ENCODE data around the gene IMMP2L. TPM values are rescaled to one million over a fixed set of nuclear protein-coding genes. Genes with fewer than 3 reads are reported as not detected.

Gene IMMP2L
- total and polyA plus RNA-seq, 2 of the 8 experiments (the other 6 are each of a cell fraction or from before 2014, with no cell fraction given) = 2.3 to 10.1 TPM

DNA sequence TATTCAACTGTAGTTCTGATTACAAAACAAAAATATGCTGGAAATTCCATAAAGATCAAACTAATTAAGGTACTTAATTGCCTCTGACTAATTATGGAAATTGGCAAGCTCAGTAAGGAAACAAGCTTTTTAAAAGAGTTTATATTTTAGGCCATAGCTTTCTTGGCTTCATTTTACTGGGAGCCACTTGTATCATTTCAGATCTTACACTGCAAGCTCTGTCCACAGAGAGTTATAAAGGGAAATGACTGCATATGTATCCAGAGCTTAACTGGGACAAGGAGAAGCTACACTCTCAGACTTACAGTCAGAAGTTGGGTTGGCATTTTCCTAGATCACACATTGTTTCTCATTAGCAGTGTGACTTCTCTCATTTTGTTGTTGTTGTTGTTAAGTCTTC is 379.0 kb downstream of the IMMP2L start (continued):
- TF ChIP-seq CTBP2 (IDR thresholded peaks at IDR 0.05; ENCODE audit: borderline replicate concordance, insufficient read depth, insufficient read length, low read length) (no peak), ASH2L (IDR thresholded peaks at IDR 0.05; ENCODE audit: low read length) (no peak), CBX5 (IDR thresholded peaks at IDR 0.05; ENCODE audit: low read depth, low read length) (no peak), BACH1 (IDR thresholded peaks at IDR 0.05; ENCODE audit: low read length) (no peak), CEBPB (IDR thresholded peaks at IDR 0.05; ENCODE audit: low read depth, low read length) (no peak)
- TF ChIP-seq, protein P1, sequence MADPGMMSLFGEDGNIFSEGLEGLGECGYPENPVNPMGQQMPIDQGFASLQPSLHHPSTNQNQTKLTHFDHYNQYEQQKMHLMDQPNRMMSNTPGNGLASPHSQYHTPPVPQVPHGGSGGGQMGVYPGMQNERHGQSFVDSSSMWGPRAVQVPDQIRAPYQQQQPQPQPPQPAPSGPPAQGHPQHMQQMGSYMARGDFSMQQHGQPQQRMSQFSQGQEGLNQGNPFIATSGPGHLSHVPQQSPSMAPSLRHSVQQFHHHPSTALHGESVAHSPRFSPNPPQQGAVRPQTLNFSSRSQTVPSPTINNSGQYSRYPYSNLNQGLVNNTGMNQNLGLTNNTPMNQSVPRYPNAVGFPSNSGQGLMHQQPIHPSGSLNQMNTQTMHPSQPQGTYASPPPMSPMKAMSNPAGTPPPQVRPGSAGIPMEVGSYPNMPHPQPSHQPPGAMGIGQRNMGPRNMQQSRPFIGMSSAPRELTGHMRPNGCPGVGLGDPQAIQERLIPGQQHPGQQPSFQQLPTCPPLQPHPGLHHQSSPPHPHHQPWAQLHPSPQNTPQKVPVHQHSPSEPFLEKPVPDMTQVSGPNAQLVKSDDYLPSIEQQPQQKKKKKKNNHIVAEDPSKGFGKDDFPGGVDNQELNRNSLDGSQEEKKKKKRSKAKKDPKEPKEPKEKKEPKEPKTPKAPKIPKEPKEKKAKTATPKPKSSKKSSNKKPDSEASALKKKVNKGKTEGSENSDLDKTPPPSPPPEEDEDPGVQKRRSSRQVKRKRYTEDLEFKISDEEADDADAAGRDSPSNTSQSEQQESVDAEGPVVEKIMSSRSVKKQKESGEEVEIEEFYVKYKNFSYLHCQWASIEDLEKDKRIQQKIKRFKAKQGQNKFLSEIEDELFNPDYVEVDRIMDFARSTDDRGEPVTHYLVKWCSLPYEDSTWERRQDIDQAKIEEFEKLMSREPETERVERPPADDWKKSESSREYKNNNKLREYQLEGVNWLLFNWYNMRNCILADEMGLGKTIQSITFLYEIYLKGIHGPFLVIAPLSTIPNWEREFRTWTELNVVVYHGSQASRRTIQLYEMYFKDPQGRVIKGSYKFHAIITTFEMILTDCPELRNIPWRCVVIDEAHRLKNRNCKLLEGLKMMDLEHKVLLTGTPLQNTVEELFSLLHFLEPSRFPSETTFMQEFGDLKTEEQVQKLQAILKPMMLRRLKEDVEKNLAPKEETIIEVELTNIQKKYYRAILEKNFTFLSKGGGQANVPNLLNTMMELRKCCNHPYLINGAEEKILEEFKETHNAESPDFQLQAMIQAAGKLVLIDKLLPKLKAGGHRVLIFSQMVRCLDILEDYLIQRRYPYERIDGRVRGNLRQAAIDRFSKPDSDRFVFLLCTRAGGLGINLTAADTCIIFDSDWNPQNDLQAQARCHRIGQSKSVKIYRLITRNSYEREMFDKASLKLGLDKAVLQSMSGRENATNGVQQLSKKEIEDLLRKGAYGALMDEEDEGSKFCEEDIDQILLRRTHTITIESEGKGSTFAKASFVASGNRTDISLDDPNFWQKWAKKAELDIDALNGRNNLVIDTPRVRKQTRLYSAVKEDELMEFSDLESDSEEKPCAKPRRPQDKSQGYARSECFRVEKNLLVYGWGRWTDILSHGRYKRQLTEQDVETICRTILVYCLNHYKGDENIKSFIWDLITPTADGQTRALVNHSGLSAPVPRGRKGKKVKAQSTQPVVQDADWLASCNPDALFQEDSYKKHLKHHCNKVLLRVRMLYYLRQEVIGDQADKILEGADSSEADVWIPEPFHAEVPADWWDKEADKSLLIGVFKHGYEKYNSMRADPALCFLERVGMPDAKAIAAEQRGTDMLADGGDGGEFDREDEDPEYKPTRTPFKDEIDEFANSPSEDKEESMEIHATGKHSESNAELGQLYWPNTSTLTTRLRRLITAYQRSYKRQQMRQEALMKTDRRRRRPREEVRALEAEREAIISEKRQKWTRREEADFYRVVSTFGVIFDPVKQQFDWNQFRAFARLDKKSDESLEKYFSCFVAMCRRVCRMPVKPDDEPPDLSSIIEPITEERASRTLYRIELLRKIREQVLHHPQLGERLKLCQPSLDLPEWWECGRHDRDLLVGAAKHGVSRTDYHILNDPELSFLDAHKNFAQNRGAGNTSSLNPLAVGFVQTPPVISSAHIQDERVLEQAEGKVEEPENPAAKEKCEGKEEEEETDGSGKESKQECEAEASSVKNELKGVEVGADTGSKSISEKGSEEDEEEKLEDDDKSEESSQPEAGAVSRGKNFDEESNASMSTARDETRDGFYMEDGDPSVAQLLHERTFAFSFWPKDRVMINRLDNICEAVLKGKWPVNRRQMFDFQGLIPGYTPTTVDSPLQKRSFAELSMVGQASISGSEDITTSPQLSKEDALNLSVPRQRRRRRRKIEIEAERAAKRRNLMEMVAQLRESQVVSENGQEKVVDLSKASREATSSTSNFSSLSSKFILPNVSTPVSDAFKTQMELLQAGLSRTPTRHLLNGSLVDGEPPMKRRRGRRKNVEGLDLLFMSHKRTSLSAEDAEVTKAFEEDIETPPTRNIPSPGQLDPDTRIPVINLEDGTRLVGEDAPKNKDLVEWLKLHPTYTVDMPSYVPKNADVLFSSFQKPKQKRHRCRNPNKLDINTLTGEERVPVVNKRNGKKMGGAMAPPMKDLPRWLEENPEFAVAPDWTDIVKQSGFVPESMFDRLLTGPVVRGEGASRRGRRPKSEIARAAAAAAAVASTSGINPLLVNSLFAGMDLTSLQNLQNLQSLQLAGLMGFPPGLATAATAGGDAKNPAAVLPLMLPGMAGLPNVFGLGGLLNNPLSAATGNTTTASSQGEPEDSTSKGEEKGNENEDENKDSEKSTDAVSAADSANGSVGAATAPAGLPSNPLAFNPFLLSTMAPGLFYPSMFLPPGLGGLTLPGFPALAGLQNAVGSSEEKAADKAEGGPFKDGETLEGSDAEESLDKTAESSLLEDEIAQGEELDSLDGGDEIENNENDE (IDR thresholded peaks at IDR 0.05; ENCODE audit: insufficient replicate concordance, low read length) = no peak

All from H1 (cell line).